GM12892 (cell line): ENCODE data around the gene PCNX1.

Source experiments
- POLR2A ChIP-seq: IDR thresholded peaks from 2 replicates; pipeline ENCODE4 v1.6.1; 2011; ENCODE audit warnings: low read depth, low read length, control low read depth
- POLR2AphosphoS5 ChIP-seq: IDR thresholded peaks from 2 replicates; pipeline ENCODE4 v1.6.1; 2011; ENCODE audit warnings: low read depth, low read length, control low read depth

- TF ChIP-seq POLR2AphosphoS5 = no peak
- TF ChIP-seq POLR2A = no peak
Observed at GRCh38 chr14:70879448-70879847, 27.8 kb upstream of the PCNX1 start.
